Measurements from ENCODE around the gene INO80C. TPM values are rescaled to one million over a fixed set of nuclear protein-coding genes. Genes with fewer than 3 reads are reported as not detected.

INO80C gene
- total RNA-seq, 3 donors from 2014 or later = 5.9 to 14.7 (median 6.7) TPM

DNA sequence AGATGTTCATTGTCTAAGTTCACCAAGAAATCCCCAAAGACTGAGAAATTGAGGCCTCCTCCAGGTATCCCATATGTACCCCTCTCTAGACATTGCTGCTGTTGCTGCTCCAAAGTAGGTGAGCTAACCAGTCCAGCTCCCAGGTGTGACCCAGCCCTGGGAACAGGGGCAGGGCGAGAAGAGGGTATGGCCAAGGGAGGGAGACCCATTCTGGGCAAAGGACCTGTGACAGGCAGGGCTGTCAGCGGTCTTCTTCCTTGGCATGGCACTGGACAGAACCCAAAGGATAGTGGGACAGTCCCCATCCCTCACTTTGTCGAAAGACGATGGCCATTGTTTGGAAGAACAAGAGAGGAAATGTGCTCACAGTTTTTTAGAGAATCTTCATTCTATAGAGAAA is 7.2 kb upstream of the INO80C start:
- Histone ChIP-seq H3K4me3 (no peak overlapping the region), H3K36me3 (no peaks in the 10 kb centered on the region), H3K4me1 (no peaks in the 10 kb centered on the region), H3K9me3 (no peaks in the 10 kb centered on the region), H3K27me3 (no peaks in the 10 kb centered on the region), H3K27ac (no peak overlapping the region)
- no peak for TF ChIP-seq POLR2AphosphoS5 (IDR thresholded peaks at IDR 0.05)
- TF ChIP-seq POLR2A (IDR thresholded peaks at IDR 0.05) = no peak
- TF ChIP-seq, protein P1, sequence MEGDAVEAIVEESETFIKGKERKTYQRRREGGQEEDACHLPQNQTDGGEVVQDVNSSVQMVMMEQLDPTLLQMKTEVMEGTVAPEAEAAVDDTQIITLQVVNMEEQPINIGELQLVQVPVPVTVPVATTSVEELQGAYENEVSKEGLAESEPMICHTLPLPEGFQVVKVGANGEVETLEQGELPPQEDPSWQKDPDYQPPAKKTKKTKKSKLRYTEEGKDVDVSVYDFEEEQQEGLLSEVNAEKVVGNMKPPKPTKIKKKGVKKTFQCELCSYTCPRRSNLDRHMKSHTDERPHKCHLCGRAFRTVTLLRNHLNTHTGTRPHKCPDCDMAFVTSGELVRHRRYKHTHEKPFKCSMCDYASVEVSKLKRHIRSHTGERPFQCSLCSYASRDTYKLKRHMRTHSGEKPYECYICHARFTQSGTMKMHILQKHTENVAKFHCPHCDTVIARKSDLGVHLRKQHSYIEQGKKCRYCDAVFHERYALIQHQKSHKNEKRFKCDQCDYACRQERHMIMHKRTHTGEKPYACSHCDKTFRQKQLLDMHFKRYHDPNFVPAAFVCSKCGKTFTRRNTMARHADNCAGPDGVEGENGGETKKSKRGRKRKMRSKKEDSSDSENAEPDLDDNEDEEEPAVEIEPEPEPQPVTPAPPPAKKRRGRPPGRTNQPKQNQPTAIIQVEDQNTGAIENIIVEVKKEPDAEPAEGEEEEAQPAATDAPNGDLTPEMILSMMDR (IDR thresholded peaks at IDR 0.05) = no peak
- DNase-seq (ENCODE audit: low spot score in 2 of 2) = no peak
- intact Hi-C loops (cut with DNase I; ENCODE audit: low total_unique reads) = no loop called here

DNA sequence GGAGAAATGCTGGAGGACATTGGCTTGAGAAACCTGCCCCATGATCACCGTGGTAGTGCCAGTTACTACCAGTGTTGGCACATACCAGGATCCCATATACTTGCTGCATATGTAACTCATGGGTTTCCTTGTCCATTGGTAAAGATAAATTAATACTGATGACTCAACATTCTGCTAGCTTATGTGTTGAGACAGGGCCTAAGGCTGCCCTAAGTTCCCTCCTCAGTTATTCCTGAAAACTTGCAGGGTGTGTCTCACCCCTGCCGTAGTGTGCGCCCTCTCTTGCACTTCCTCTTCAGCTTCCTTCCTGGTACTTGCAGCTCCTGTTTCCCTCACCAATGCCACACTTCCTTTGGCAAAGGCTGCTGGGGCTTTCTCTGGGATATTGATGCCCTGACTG is 4.3 kb upstream of the INO80C start:
- no peaks in the 10 kb centered on the region for H3K36me3 ChIP-seq
- H3K27me3 ChIP-seq = no peaks in the 10 kb centered on the region
- no peak overlapping the region for H3K27ac ChIP-seq
- no peaks in the 10 kb centered on the region for H3K4me1 ChIP-seq
- no peak overlapping the region for H3K4me3 ChIP-seq
- H3K9me3 ChIP-seq = no peaks in the 10 kb centered on the region
- no peak for TF ChIP-seq POLR2AphosphoS5 (IDR thresholded peaks at IDR 0.05)
- TF ChIP-seq POLR2A (IDR thresholded peaks at IDR 0.05) = no peak
- TF ChIP-seq, protein P1 (IDR thresholded peaks at IDR 0.05) = no peak
- intact Hi-C loops (cut with DNase I; ENCODE audit: low total_unique reads) = no loop called here
- no peak for DNase-seq (ENCODE audit: low spot score in 2 of 2)

DNA sequence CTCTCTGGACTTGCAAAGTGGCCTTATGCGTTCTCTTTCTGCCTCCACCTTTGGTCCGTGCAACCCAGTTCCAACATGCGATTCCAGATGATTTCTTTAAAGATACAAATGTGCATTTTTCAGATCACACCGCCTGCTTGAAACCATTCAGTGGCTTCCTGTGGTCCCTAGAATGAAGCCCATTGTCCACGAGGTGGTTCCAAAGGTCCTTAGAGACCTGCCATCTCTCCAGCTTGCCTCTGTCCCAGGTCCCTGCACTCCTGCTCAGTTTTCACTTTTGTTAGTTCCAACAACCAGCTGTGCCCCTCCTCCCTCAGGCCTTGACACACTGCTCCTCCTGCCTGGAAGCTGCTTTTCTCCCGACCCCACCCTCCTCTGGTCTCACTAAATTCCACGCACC is 3.6 kb upstream of the INO80C start:
- H3K27ac ChIP-seq = no peak overlapping the region
- no peak overlapping the region for H3K4me3 ChIP-seq
- TF ChIP-seq POLR2AphosphoS5 (IDR thresholded peaks at IDR 0.05) (no peak), POLR2A (IDR thresholded peaks at IDR 0.05) (no peak)
- TF ChIP-seq, protein P1 (IDR thresholded peaks at IDR 0.05) = no peak
- H3K9me3 ChIP-seq = no peaks in the 10 kb centered on the region
- H3K36me3 ChIP-seq = no peaks in the 10 kb centered on the region
- peaks cover 0 to 6% of the 10 kb centered on the region in 2 donors for H3K4me1 ChIP-seq
- H3K27me3 ChIP-seq = no peaks in the 10 kb centered on the region
- intact Hi-C loops (cut with DNase I; ENCODE audit: low total_unique reads) = no loop called here
- no peak for DNase-seq (ENCODE audit: low spot score in 2 of 2)

DNA sequence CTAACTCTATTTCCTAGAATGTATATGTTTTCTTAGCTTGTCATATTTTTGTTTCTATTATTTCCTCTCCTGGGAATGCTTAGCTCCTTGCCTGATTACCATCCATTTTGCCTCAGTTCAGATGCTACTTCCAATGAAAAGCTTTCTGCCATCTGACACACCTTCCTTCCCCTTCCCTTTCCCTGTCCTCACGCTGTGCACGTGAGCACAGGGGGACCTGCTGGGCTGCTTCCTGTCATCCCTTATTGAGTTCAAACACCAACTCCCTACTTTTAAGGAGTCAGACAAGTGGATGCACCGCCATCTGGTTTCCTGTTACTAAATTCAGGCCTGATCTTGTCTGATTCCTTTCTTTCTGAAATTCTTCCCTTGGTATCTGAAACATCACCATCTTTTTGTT is 2.4 kb upstream of the INO80C start:
- H3K9me3 ChIP-seq = no peaks in the 10 kb centered on the region
- no peak for DNase-seq (ENCODE audit: low spot score in 2 of 2)
- H3K4me3 ChIP-seq = no peak overlapping the region
- H3K27me3 ChIP-seq = no peaks in the 10 kb centered on the region
- intact Hi-C loops (cut with DNase I; ENCODE audit: low total_unique reads) = no loop called here
- no peak overlapping the region for H3K27ac ChIP-seq
- H3K4me1 ChIP-seq = peaks cover 0 to 8% of the 10 kb centered on the region in 2 donors
- H3K36me3 ChIP-seq = no peaks in the 10 kb centered on the region
- TF ChIP-seq, protein P1 (IDR thresholded peaks at IDR 0.05) = no peak
- TF ChIP-seq POLR2A (IDR thresholded peaks at IDR 0.05) (no peak), POLR2AphosphoS5 (IDR thresholded peaks at IDR 0.05) (no peak)

DNA sequence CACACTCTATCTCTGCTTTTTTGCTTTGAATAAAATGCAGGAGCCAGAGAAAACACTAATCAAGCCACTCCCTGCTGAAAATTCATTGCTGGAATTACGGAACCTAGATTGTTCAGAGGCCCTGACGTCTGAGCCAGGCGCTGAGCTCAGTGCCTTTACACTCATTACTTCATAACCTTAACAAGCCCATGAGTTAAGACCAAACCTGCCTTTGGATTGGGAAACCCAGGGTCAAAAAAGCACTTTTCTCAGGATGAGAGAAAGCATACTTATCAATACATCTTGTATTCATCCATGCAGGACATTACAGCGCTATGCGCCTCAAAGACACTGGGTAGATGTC is 762 bp downstream of the INO80C start:
- no peaks in the 10 kb centered on the region for H3K27me3 ChIP-seq
- H3K27ac ChIP-seq = peak overlapping the region; percentile 96
- peak overlapping the region; percentile 66 to 81 (median 69) for H3K4me3 ChIP-seq
- TF ChIP-seq POLR2A (IDR thresholded peaks at IDR 0.05) = no peak
- TF ChIP-seq, protein P1 (IDR thresholded peaks at IDR 0.05) = no peak
- H3K4me1 ChIP-seq = peaks cover 0 to 8% of the 10 kb centered on the region in 2 donors
- no peaks in the 10 kb centered on the region for H3K9me3 ChIP-seq
- intact Hi-C loops (cut with DNase I; ENCODE audit: low total_unique reads) = loop anchor here (5.0 kb wide), 1 partner anchor 265 kb away; no protein-coding TSS in a partner anchor
- no peak for DNase-seq (ENCODE audit: low spot score in 2 of 2)
- H3K36me3 ChIP-seq = no peaks in the 10 kb centered on the region
